Middle frontal gyrus (tissue), 1 donor: Measurements from ENCODE around the gene KASH5.
"Not testable (repeated sequence)": the region's sequence is repeated elsewhere in the genome, so short reads cannot be mapped to it uniquely, and the experiment has no call there.

Experiments used
- DNase-seq: peaks from one replicate; pipeline ENCODE4 v3.0.0-alpha.2; 2015; ENCODE audit warnings: low spot score; ENCODE audit errors: extremely low spot score

The KASH5 gene

GRCh38 chr19:49455773-49456172 is 67.7 kb downstream of the KASH5 start:
- DNase-seq: no peak

GRCh38 chr19:49456326-49456725 is 68.3 kb downstream of the KASH5 start:
- DNase-seq: no peak

DNA sequence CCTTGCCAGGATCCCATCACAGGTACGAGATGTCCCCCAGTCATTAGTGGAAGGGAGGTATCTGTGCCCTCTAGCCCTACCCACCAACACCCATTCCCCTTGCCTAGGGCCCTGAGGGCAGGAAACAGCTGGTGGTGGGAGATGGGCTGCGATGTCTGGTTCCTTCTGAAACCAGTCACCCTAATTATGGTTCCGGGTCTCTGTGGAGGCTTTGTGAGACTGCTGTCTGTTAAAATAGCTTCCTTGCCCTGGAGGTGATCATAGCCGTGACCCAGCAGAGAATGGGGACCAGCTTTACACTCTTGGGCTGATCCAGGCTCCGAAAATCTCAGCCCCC is 70.5 kb downstream of the KASH5 start:
- DNase-seq: no peak

- no peak for DNase-seq
These were observed 71.3 kb downstream of the KASH5 start for GRCh38 chr19:49459388-49459787.

- DNase-seq: not testable (repeated sequence)
These were observed 73.1 kb downstream of the KASH5 start for GRCh38 chr19:49461130-49461529.

GRCh38 chr19:49461656-49462055 is 73.6 kb downstream of the KASH5 start:
- no peak for DNase-seq

GRCh38 chr19:49462492-49462891 is 74.4 kb downstream of the KASH5 start:
- no peak for DNase-seq

DNA sequence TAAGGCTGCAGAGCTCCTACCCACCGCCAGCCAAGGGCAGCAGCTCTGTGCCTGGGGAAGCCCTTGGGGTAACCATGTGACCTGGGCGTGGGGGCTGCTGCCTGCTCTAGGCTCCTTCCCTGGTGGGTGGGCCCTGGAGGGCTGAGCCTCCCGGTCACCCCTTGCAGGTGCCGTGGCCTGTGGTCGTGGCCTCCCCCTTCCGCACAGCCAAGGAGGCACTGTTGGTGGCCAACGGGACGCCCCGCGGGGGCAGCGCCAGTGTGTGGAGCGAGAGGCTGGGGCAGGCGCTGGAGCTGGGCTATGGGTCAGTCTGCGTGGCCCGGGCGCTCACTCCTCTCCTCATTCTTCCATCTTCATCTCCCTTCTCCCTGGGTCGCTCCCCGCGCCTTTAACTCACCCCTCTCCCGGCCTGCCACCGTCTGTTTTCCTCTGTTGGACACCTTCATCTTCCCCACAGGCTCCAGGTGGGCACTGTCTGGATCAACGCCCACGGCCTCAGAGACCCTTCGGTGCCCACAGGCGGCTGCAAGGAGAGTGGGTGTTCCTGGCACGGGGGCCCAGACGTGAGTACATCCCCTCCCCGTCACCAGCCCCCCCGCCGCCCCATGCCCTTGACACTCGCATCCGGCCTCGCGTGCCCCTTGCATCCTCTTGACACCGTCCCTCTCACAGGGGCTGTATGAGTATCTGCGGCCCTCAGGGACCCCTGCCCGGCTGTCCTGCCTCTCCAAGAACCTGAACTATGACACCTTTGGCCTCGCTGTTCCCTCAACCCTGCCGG is 76.1 kb downstream of the KASH5 start:
- no peak for DNase-seq

GRCh38 chr19:49465371-49465770 is 77.3 kb downstream of the KASH5 start:
- no peak for DNase-seq
